ENCODE measurements around the gene CRACR2B.

CRACR2B gene

DNA sequence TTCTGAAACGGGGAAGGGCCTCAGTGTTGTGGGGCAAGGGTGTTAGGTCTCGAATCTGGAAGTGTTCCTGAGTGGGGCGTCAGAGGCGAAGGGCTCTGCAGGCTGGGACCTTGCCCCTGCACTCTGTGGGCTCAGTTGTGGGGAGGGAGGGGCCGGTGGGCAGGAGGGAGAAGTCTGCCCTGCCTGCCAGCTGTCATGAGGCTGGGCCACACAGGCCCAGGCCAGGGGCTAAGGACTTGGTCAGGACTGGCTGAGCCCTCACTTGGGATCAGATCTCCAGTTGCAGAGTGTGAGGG, at the start of gene CRACR2B:
Gene CRACR2B (plus strand): TSS at position 23 of the 296 bp plus-strand sequence. CDS start 689 bp downstream, outside the sequence.
- no peak for DNase-seq

- no peak for DNase-seq
Observed at GRCh38 chr11:778976-779954, 48.5 kb upstream of the CRACR2B start.

DNA sequence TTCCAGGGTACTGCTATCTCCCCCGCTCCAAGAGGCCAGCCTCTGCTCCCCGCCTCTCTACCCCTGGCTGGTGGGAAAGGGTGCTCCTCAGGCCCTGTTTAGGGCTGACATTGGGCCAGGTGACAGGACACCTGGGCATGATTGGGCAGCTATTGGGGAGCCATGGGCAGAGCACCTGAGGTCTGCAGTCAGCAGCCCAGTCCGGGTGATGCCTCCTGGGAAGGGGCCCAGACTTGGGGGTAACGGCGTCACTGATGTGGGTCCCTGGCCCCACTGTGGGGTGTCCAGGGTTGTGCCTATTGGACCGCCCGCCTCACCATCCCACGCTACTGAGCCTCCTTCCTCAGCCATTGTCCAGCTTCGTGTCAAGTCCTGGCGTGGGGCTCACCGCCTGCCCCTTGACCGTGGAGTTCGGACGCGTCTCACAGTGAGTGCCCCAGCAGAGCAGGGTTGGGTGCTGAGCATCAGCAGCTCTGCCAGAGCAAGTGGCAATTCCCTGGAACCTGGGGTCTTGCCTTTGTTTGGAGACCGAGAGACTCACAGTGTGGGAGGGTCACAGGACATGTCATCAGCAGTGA, 47.7 kb upstream of the CRACR2B start:
- no peak for DNase-seq

DNA sequence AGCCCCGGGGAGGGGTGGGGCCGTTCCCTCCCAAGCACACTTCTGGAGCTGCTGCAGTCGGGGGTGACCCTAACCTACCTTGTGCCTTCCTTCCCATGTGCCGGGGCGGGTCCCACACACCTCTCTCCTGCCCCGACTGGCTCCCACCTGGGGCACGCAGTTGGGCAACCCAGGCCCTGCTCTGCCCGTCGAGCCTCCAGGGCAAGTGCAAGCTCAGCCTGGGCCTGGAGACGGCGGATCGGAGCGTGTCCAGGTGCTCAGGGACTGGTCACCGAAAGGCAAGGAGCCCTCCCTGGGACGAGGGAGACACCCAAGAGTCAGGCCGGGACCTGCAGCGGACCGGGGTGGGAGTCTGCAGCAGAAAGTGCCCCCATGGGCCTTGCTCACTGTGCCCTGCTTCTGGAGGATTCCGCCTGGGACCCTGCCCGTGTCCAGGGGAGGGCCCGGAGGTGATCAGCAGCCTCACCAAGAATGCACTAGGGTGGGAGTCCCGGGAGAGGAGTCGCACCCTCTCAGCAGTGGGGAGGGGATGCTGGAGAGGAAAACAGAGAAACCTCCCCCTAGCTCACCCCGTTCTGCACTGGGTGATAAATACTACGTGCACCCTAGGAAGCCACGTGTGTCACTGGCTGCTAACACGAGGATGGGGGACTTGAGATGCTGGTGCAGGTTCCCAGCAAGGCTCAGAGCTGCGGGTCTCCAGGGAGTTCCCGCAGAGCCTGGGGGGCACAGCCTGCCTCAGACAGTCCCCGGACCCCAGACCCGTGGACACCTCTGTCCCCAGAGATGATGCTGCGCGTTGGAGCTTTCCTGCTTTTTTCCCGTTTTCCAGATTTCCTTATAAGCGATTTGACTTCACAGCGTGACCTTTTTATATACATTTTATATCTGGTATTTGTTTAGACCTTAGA, 45.2 kb upstream of the CRACR2B start:
- DNase-seq: no peak

DNA sequence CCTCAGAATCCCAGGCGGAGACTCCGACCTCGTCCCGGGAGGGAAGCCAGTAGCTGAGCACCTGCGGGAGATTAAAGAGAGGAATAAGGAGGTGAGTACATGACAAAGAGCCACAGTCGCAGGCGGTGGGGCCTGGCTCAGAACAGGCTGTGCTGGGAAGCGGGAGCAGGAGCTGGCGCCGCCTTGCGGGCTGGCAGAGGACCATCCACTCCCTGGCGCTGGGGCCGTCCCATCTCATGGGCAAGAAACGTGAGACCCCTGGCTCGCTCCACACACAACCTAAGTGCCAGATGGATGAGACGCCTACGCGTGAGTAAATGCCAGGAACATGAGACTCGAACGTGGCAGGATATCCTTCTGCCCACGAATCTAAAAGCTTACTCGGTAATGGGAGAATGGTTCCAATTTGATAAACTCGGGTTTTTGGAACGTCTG, 44.1 kb upstream of the CRACR2B start:
- no peak for DNase-seq

DNA sequence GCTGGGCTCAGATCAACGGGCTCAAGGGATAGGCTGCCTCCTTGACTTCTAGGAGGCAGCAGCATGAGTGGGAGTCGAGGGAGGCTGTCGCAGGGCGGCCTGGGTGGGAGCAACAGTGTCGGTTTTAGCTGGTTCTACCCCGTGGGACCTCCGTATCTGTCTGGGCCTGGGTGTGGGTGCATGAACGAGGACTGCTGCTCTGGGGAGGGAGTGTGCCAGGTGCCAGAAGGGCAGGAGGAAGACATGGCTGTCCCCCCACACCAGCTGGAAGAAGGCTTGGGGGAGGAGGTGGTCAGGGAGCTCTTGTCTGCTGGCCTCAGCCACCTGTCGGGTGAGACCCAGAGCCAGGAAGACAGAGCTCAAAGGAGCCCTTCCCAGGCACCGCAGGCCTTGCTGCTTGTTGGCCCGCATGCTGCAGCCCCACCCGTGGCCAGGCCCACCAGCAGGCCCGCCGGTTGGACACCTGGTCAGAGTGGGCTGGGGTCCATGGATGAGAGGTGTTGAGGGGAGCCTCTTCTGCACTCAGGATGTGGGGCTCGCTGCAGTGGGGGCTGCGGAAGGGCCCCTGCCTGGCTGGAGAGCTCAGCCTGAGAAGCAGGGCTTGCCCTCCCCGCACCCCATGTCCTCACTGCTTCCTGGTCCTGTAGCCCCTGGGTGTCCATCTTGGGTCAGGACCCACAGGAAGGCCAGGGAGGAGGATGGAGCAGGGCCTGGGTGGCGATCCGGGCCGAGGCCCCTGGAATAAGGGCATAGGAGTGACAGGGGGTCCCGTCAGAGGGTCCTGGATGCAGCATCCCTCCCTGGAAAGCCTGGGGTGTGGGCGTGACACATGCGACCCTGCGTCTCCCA, 41.3 kb upstream of the CRACR2B start:
- no peak for DNase-seq

DNA sequence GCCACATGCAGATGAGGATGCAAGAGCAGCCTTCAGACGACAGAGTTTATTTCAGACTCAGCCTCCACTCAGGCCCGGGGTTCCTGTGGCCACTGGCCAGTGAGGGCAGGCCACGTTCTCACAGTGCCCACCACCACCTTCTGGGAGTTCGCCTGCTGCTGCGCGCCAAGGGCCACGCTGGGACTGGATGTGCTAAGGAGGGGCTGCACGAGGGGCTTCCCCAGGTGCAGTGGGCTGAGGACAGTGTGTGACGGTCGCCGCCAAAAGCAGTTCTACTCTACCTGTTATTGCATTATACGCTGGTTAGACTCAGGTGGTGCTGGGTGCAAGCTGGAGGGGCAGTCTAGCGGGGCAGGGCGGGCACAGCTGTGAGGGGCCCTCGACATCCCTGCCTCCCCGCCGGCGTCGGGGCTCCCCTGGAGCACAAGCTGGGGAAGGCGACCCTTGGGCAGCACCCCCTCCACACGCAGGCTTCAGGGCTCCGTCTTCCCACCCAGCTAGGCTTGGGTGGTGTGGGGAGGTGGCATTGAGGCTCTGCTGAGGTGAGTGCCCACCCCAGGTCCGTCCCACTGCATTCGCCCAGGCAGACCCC, 40.5 kb upstream of the CRACR2B start:
- DNase-seq: no peak

DNA sequence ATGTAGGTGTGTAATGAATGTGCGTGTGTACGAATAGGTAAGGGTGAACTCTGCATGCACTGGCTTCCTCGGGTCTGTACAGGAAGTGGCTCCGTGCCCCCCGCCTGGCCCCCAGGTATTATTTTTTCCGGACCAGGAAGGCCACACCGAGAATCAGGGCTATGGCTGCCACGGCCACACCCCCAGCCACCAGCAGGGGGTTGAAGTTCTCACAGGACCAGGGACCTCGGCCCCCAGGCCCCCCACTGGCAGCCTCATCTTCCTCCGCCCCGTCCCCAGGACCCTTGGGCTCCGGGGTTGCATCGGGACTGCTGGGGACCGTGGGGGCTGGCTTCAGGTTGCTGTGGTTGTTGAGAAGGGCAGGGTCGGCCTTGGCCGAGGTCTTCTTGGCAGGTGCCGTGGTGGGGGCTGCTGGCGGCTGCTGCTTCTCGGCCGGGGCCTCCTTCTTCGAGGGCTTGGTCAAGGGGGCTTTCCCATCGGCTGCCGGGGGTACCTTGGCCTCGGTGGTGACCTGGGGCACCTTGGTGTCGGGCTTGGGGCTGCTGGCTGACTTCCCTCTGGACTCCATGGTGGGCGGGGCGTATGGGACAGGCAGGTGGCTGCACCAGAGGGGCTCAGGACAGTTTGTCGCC, 39.6 kb upstream of the CRACR2B start:
- DNase-seq: no peak

DNA sequence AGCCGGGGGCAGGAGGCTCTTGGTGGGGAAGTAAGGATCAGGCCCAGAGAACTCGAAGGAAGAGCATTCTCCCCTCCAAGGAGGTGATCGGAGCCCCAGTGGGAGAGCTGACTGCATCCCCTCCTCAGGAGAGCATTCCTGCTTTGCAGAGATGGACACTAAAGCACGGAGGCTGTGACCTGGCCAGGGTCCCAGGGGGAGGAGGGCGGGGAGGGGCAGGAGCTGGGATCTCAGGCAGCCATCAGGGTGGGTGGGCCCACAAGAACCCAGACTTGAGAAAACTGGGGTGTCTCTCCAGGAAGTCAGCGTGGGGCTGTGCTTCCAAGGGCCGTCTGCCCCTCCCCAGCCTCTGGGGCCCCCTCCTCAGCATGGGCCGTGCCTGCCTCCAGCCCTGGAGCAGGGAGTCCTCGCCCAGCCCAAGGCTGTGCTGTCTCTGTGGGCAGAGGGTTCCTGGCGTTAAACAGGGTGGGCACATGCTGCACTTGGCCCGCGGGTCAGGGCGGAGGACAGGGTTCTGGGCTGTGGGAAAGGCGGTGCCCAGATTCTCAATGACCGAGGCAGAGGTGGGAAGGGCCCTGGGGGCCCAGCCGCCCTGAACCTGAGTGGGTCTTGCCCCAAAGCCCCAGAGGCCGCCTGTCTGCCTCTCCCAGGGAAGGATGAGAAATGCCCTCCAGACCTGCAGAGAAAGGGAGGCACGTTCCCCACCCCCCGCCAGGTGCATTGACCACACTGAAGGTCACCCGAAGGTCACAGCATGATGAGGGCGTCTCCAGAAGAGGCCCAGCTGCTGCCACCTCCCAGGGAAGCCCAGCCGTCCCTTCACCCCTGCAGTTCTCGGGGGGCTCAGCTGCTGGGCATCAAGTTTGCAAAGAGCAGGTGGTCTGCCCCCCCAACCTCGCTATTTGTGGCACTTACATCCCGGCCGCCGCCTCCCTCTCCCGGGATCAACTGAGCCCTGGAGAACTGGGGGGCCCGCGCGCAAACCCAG, 38.5 kb upstream of the CRACR2B start:
- DNase-seq: no peak

GRCh38 chr11:789943-790342, 37.8 kb upstream of the CRACR2B start, which contains the start of gene CEND1:
Gene CEND1 (minus strand): TSS chr11:790090. CDS start chr11:788576, 1,514 bp downstream.
- no peak for DNase-seq

GRCh38 chr11:790721-791564, 36.8 kb upstream of the CRACR2B start:
- DNase-seq: no peak

DNA sequence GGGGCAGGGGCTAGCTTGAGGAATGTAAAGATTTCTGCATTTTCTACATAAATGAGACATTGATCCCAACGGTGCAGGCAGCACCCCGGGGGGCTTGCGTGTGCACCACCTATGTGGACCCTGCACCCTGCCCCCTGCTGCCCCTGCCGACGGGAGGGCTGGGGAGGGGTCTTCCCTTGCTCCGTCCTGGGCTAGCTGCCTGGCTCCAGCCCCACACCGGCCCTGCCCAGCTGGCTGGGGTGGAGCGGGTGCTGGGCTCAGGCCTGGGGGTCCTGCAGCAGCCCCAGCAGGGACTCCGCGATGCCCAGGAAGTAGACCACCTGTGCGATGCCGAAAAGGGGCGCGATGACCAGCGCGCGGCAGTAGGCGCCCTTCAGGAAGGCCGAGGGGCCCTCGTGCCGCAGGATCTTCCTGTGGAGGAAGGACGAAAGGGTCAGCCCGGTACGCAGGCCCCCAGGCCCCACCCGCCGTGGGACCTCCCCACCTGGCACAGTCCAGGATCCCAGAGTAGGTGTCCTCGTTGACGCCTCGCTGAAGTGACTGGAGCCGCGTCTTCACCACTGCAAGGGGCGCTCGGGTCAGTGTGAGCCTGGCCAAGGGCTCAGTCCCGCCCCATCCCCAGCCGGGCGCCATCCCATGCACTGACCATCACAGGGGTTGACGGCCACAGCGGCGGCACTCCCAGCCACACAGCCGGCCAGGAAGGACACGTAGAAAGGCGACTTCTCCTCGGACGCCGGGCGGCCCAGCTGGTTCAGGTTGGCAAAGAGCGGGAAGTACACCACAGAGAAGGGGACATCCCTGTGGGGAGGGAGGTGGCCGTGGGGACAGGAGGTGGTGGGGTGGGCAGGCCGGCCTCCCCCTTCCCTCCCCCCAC, 35.8 kb upstream of the CRACR2B start:
- DNase-seq: no peak

- no peak for DNase-seq
Observed at GRCh38 chr11:792535-792821, 35.2 kb upstream of the CRACR2B start.

DNA sequence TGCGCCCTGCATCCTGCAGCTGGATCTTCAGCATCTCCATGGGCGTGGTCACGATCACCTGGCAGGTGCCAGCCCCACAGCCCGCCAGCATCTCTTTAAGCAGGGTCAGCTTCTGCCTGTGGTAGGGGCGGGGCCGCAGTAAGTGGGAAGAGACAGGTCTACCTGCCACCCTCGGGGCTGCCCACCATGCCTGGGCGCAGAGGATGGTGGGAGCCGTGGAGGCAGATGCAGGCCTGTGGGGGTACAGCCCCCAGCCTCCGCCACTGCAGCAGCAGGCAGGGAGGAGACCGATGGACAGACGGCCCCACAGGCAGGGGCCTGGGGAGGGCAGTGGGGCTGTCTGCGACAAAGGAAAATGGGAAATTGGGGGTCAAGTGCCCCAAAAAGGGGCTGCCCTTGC, 34.8 kb upstream of the CRACR2B start:
- no peak for DNase-seq

GRCh38 chr11:793556-793955, 34.2 kb upstream of the CRACR2B start:
- DNase-seq: no peak

- no peak for DNase-seq
Observed at GRCh38 chr11:794013-794765, 33.5 kb upstream of the CRACR2B start.
